DMS114 treated with DMSO at 0.1 percent for 48 hours (cell line): ENCODE data around the gene MVB12B.
"Not testable (repeated sequence)": the region's sequence is repeated elsewhere in the genome, so short reads cannot be mapped to it uniquely, and the experiment has no call there.

ENCODE experiments used
- DNase-seq: peaks from one replicate; lab custom pipeline; 2025; ENCODE audit not compliant: unreplicated experiment; lab: John Stamatoyannopoulos, UW

Gene MVB12B

DNA sequence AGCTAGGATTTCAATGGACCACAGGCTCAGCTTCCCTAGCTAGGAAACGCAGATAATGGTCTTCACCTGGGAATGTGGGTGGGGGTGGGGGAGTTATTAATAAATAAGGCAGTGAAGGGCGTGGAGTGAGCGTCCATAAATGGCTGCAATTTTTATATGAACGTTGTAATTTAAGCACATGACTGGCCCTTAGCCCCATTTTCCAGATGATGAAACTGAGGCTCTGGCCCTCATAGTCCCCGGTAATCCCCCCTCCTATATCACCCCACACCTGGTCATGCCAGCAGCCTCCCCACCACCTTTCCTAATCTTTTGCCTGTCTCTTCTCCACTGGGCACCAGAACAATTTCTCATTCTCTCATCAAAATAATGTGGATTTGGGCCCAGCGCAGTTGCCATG lies 225.2 kb downstream of the MVB12B start:
- no peak for DNase-seq

DNA sequence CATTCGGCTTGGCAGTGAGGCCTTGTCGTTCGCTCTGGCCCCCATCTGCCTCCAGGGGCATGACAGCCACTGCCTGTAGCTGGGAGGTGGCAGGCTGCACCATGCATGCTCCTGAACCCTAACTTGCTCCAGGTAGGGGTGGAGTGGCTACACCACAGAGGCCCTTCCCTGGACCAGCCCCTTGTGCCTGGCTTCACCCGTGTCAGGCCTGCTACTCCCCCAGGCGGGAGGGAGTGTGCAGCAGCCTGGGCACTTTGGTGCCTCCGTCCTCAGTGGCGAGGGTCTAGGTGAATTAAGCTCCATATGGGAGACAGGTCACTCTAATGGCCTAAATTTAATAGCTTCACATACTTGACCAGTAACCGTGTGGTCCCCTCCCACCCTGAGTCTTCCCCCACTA lies 227.7 kb downstream of the MVB12B start:
- DNase-seq: no peak

DNA sequence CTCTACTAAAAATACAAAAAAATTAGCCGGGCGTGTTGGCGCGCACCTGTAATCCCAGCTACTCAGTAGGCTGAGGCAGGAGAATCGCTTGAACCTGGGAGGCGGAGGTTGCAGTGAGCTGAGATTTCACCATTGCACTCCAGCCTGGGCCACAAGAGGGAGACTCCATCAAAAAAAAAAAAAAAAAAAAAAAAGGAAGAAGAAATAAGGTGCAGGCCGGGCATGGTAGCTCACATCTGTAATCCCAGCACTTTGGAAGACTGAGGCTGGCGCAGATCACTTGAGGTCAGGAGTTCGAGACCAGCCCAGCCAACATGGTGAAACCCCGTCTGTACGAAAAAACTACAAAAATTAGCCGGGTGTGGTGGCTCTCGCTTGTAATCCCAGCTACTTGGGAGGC lies 228.8 kb downstream of the MVB12B start:
- DNase-seq: not testable (repeated sequence)
